Loucy (cell line): ENCODE data around the gene TMEM181.

Experiments
- H2AFZ ChIP-seq: fragments of 200-600 bp; sonication (generic); 2 replicates; pipeline ENCODE4 v1.6.0; 2016; ENCODE audit warnings: antibody characterized with exemption, mild to moderate bottlenecking, low read length, moderate library complexity
- H3F3A ChIP-seq: fragments of 200-600 bp; 2 replicates; pipeline ENCODE4 v1.6.0; 2016; ENCODE audit warnings: antibody characterized with exemption, low read depth, mild to moderate bottlenecking
- H3K27me3 ChIP-seq: fragments of 200-600 bp; sonication (generic); 2 replicates; pipeline ENCODE4 v1.6.1; 2014; ENCODE audit warnings: low read length, mild to moderate bottlenecking; ENCODE audit not compliant: insufficient read depth, poor library complexity, severe bottlenecking
- H3K36me3 ChIP-seq: fragments of 200-600 bp; sonication (generic); 2 replicates; pipeline ENCODE4 v1.6.1; 2016; ENCODE audit warnings: low read length; ENCODE audit not compliant: insufficient read depth
- H3K4me1 ChIP-seq: fragments of 200-600 bp; sonication (generic); 2 replicates; pipeline ENCODE4 v1.5.1; 2014; ENCODE audit warnings: low read length, mild to moderate bottlenecking; ENCODE audit not compliant: insufficient read depth, poor library complexity, severe bottlenecking
- H3K4me2 ChIP-seq: fragments of 200-600 bp; sonication (generic); 2 replicates; pipeline ENCODE4 v1.6.0; 2014; ENCODE audit warnings: antibody characterized with exemption, low read length, low read depth, mild to moderate bottlenecking; ENCODE audit not compliant: poor library complexity, severe bottlenecking
- H3K4me3 ChIP-seq: fragments of 200-600 bp; sonication (generic); 2 replicates; pipeline ENCODE4 v1.5.1; 2014; ENCODE audit warnings: low read length, mild to moderate bottlenecking, mixed read lengths; ENCODE audit not compliant: poor library complexity, severe bottlenecking
- H3K79me2 ChIP-seq: fragments of 200-600 bp; sonication (generic); 2 replicates; pipeline ENCODE4 v1.6.1; 2014; ENCODE audit warnings: low read length; ENCODE audit not compliant: insufficient read depth
- H3K9ac ChIP-seq: fragments of 200-600 bp; sonication (generic); 2 replicates; pipeline ENCODE4 v1.6.0; 2014; ENCODE audit warnings: mild to moderate bottlenecking, low read depth, low read length, moderate library complexity; ENCODE audit not compliant: poor library complexity, severe bottlenecking
- H3K9me2 ChIP-seq: fragments of 200-600 bp; sonication (generic); replicated peaks from 2 replicates; pipeline ENCODE4 v1.6.1; 2016; ENCODE audit warnings: low read depth, low read length, mixed read lengths
- H3K9me3 ChIP-seq: fragments of 200-600 bp; sonication (generic); 2 replicates; pipeline ENCODE4 v1.6.1; 2014; ENCODE audit warnings: mild to moderate bottlenecking, antibody characterized with exemption, low read length, low read depth; ENCODE audit not compliant: insufficient read depth
- H4K20me1 ChIP-seq: fragments of 200-600 bp; sonication (generic); 2 replicates; pipeline ENCODE4 v1.6.0; 2014; ENCODE audit warnings: antibody characterized with exemption, low read length, mild to moderate bottlenecking; ENCODE audit not compliant: insufficient read depth, poor library complexity, severe bottlenecking
- EZH2phosphoT487 ChIP-seq: fragments of 200-600 bp; IDR thresholded peaks from 2 replicates; pipeline ENCODE4 v1.6.1; 2018; ENCODE audit warnings: antibody characterized with exemption, mild to moderate bottlenecking, moderate library complexity, borderline replicate concordance
- TF ChIP-seq, protein P1 (sequence below): fragments of 200-600 bp; sonication (generic); conservative IDR thresholded peaks from 2 replicates; pipeline ENCODE4 v1.5.1; 2014; ENCODE audit warnings: mild to moderate bottlenecking, antibody characterized with exemption, low read length

Gene TMEM181

DNA sequence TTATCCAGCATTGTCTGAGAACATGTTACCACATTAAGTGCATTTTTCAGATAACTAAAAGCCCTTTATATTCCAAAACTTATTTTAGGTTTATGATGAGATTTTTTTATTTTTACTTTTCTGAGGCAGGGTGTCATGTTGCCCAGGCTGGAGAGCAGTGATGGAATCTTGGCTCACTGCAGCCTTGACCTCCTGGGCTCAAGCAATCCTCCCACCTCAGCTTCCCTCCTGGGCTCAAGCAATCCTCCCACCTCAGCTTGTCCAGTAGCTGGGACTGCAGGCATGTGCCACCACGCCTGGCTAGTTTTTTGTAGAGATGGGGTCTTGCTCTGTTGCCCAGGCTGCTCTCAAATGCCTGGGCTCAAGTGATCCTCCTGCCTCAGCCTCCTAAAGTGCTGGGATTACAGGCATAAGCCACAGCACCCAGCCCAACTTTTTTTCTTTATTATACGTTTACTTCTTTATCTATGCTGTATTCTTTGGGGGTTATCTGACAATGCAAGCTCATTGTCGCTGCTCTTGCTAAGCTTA, 78.5 kb downstream of the TMEM181 start:
- Histone ChIP-seq H3K4me2 (no peak overlapping the region), H4K20me1 (peaks cover 21% of the 10 kb centered on the region), H3K4me3 (no peak overlapping the region), H2AFZ (no peak overlapping the region), H3F3A (peaks cover 8% of the 10 kb centered on the region; the same call in 1 of the 2 replicates), H3K27me3 (peaks cover 80% of the 10 kb centered on the region), H3K4me1 (peaks cover 10% of the 10 kb centered on the region), H3K9ac (no peak overlapping the region), H3K9me2 (no peaks in the 10 kb centered on the region), H3K9me3 (no peaks in the 10 kb centered on the region), H3K79me2 (no peaks in the 10 kb centered on the region), H3K36me3 (no peaks in the 10 kb centered on the region)
- TF ChIP-seq, protein P1, sequence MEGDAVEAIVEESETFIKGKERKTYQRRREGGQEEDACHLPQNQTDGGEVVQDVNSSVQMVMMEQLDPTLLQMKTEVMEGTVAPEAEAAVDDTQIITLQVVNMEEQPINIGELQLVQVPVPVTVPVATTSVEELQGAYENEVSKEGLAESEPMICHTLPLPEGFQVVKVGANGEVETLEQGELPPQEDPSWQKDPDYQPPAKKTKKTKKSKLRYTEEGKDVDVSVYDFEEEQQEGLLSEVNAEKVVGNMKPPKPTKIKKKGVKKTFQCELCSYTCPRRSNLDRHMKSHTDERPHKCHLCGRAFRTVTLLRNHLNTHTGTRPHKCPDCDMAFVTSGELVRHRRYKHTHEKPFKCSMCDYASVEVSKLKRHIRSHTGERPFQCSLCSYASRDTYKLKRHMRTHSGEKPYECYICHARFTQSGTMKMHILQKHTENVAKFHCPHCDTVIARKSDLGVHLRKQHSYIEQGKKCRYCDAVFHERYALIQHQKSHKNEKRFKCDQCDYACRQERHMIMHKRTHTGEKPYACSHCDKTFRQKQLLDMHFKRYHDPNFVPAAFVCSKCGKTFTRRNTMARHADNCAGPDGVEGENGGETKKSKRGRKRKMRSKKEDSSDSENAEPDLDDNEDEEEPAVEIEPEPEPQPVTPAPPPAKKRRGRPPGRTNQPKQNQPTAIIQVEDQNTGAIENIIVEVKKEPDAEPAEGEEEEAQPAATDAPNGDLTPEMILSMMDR = no peak
- no peak for TF ChIP-seq EZH2phosphoT487

DNA sequence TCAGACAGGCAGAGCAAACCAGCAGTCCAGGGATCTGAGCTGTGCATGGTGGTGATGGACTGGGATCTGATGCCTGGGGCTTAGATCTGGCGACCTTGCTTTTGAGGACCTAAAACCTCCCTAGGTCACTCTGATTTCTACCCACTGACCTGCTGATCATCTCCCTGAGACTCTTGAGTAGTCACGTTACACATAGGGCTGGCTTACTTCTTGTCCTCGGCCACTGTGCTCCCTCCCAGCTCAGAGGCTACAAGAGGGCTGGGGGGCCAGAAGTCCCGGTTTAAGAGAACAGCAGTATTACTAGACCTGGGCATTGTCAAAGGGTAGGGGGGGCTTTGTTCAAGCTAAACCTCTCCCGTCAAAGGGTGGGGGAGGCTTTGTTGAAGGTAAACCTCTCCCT, 79.2 kb downstream of the TMEM181 start:
- Histone ChIP-seq H3K27me3 (peaks cover 79% of the 10 kb centered on the region), H3K79me2 (no peaks in the 10 kb centered on the region), H3K9ac (no peak overlapping the region), H3K36me3 (no peaks in the 10 kb centered on the region), H2AFZ (no peak overlapping the region), H3F3A (peaks cover 8% of the 10 kb centered on the region; the same call in 1 of the 2 replicates), H3K9me2 (no peaks in the 10 kb centered on the region), H3K4me1 (peaks cover 10% of the 10 kb centered on the region), H3K9me3 (no peaks in the 10 kb centered on the region), H4K20me1 (peaks cover 17% of the 10 kb centered on the region), H3K4me2 (no peak overlapping the region), H3K4me3 (no peak overlapping the region)
- TF ChIP-seq, protein P1 = no peak
- no peak for TF ChIP-seq EZH2phosphoT487

- H4K20me1 ChIP-seq = peaks cover 8% of the 10 kb centered on the region
- H3K9ac ChIP-seq = no peak overlapping the region
These were observed 80.6 kb downstream of the TMEM181 start for GRCh38 chr6:158640519-158640918.

More at GRCh38 chr6:158640519-158640918, 80.6 kb downstream of the TMEM181 start:
- H3K9me3 ChIP-seq = no peaks in the 10 kb centered on the region
- H2AFZ ChIP-seq = no peak overlapping the region
- H3K4me3 ChIP-seq = no peak overlapping the region
- peaks cover 90% of the 10 kb centered on the region for H3K27me3 ChIP-seq
- H3K9me2 ChIP-seq = no peaks in the 10 kb centered on the region
- no peak overlapping the region for H3K4me2 ChIP-seq
- TF ChIP-seq, protein P1 = no peak
- TF ChIP-seq EZH2phosphoT487 = no peak
- no peaks in the 10 kb centered on the region for H3F3A ChIP-seq
- no peaks in the 10 kb centered on the region for H3K36me3 ChIP-seq
- H3K79me2 ChIP-seq = no peaks in the 10 kb centered on the region
- peaks cover 2% of the 10 kb centered on the region for H3K4me1 ChIP-seq
